HG03139 (cell line): Measurements from ENCODE around the gene SPRED3.

Experiments
- ATAC-seq: cut with Tn5 transposase; IDR thresholded peaks from one replicate; pipeline ENCODE4 v1.9.1; 2021; ENCODE audit not compliant: unreplicated experiment

The SPRED3 gene

GRCh38 chr19:38371081-38371480 is 17.4 kb upstream of the SPRED3 start:
- no peak for ATAC-seq

DNA sequence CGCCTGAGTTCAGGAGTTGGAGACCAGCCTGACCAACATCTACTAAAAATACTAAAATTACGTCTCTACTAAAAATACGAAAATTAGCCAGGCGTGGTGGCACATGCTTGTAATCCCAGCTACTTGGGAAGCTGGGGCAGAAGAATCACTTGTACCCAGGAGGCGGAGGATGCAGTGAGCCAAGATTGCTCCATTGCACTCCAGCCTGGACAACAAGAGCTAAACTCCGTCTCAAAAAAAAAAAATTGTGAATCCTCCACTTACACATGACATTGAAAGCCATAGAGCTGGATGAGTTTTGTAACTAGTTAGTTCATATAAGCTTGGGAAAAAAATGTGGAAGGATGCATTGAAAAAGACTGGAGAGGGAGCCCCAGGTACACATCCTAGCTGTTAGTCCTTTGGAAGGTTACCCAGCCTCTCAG is 14.6 kb upstream of the SPRED3 start:
- no peak for ATAC-seq

DNA sequence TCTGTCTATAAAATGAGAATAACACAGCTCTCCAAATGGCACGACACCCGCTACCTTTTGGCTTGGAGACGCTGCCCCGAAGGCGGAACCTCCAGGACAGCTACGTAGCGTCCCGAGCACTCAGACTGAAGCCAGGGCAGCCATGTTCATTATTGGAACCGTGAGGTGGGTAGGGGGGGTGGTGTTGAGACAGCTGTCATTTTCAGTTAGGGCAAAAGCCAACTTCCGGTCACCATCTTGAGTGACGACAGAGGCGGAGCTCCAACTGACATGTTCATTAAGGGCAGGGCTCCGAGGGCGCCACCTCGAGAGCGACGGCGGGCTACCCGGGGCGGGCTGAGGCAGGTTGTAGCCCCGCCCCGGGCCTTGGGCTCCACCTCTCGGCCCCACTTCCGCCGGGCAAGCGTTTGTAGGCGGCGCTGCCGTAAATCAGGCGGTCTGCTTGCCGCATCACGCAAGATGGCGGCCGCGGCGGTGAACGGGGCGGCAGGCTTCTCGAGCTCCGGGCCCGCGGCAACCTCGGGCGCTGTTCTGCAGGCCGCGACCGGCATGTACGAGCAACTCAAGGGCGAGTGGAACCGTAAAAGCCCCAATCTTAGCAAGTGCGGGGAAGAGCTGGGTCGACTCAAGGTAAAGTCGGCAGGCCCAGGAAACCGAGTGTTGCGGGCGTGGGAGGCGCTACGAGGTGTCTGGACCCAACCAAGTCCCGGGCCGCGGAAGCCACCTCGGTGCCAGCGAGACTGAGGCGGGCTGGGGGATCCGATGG is 14.0 kb upstream of the SPRED3 start, which contains the start of gene PSMD8:
TSS of gene PSMD8 (plus strand) at position 240 of the 766 bp plus-strand sequence. CDS start at position 271, 31 bp downstream.
- ATAC-seq: peak; percentile 89

DNA sequence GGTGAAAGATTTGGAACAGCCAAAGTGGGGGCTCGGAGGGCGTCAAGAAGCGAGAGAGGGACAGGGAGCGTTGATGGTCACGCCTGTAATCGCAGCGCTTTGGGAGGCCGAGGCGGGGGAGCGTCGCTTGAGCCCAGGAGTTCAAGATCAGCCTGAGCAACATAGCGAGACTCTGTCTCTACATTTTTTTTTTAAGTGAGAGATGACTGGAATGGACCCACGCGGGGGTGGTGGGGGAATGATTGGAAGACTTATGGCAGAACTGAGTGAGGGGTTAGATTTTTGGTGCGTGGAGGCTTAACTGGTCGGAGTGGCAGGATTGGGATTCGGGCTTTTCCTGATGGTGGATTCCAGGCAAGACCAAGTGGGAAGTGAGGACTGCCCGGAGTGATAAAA is 13.4 kb upstream of the SPRED3 start:
- ATAC-seq: no peak

DNA sequence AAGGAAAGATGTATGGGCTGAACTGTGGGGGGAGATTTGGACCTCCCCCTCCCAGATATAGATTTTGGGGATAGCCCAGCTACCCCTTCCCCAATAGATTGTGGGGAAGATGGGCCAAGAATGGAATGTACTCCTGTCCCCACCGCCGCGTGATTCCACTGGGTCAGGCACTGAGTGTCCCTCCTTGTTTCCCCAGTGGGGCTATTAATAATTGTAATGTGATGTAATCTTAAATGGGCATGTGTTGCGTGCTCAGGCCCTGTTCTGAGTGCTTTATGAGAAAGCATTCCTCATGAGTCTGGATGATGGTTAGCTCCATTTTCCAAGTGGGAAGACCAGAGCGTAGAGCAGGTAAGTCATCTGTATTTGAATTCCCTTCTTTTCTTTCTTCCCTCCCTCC is 12.7 kb upstream of the SPRED3 start:
- no peak for ATAC-seq

DNA sequence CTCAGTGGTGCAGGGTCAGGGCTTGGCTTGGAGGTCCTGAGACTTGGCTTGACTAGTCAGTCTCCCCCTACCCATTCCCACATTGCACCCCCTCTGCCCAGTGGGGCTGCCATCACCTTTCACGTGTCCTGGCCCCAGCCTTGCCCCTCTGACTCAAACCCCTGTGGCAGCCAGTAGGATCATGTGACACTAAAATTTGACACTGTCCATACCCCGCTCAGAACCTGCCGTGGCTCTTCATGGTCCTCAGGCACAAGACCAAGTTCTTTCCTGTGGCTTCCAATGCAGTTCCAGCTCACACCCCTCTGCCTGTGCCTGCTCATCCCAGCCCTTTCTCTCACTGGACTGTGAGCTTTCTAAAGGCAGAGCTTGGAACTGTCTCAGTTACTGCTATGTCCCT is 11.9 kb upstream of the SPRED3 start:
- no peak for ATAC-seq

DNA sequence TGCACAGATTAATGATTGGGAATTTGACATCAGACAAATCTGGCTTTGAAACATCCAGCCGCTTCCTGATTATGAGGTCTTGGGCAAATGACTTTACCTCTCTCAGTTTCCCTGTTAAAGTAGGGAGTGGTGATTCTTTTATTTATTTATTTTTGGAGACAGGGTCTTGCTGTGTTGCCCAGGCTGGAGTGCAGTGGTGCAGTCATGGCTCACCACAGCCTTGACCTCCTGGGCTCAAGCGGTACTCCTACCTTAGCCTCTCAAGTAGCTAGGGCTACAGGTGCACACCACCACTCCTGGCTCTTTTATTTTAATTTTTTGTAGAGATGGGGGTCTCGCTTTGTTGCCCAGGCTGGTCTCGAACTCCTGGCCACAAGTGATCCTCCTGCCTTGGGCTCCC is 11.4 kb upstream of the SPRED3 start:
- no peak for ATAC-seq

DNA sequence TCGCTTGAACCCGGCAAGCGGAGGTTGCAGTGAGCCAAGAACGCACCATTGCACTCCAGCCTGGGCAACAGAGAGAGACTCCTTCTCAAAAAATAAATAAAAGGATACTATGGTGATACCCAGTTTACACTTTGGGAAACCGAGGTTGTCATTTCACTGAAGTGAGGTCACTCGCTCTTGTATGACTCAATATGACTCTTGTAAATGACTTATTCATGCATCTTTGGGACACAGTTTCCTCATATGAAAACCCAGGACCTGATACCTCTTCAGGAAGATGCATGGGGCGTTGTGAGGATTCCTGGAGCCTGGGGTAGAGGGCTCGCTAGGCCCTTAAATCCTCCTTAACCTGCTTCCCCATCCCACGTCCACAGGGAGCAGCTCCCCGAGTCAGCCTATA is 9.6 kb upstream of the SPRED3 start:
- no peak for ATAC-seq

GRCh38 chr19:38381138-38381537 is 7.4 kb upstream of the SPRED3 start:
- ATAC-seq: no peak

DNA sequence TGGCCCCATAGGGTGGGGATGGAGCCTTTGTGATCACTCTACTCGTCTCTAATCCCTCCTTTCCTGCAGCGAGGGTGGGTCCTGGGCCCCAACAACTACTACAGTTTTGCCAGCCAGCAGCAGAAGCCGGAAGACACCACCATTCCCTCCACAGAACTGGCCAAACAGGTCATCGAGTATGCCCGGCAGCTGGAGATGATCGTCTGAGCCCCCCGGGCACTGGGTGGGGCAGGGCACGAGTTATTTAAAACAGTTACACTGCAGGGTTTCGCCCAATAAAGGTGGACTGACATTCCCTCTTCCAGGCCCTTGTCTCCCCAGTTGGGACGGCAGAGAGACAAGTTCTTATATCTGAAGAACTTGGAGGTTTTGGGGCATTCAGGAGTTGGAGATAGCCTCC is 5.3 kb upstream of the SPRED3 start:
- no peak for ATAC-seq

GRCh38 chr19:38383743-38384142 is 4.8 kb upstream of the SPRED3 start:
- no peak for ATAC-seq

DNA sequence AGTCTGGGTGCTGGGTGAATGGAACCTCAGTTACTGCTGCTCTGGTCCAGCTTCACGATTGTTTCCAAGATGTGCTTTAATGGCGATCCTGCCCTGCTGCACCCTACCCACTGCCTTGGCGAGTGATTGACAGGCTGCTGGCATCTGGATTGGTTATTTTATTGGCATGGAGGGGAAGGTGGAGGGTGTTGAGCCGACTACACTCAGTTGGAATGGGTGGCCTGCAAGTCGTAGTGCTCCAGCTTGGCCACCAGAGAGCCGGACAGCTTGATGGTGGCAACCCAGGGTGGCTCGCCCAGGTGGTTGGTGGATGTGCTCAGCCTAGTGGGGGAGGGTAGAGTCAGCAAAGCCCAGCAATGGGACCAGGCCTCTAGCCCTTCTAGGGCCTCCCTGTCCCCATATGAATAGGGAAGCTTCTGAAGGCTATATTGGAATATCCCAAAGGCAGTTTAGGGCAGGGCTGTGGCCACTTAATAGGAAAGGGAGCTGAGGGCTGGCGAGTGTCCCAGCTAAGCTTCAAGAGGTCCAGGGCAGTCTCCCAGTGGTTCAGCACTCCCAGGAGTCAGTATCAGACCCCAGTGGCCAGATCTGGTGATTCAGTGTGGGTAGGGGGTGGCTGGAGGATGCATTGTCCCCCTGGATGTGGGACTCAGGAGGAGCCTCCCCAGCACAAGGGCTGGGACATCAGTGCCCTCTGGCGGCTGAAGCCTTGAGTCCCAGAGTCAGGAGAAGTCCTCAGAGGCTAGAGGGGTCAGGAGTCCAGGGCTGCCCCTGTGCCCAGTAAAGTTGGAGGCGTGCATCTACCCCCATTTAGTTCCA is 4.1 kb upstream of the SPRED3 start:
- no peak for ATAC-seq

DNA sequence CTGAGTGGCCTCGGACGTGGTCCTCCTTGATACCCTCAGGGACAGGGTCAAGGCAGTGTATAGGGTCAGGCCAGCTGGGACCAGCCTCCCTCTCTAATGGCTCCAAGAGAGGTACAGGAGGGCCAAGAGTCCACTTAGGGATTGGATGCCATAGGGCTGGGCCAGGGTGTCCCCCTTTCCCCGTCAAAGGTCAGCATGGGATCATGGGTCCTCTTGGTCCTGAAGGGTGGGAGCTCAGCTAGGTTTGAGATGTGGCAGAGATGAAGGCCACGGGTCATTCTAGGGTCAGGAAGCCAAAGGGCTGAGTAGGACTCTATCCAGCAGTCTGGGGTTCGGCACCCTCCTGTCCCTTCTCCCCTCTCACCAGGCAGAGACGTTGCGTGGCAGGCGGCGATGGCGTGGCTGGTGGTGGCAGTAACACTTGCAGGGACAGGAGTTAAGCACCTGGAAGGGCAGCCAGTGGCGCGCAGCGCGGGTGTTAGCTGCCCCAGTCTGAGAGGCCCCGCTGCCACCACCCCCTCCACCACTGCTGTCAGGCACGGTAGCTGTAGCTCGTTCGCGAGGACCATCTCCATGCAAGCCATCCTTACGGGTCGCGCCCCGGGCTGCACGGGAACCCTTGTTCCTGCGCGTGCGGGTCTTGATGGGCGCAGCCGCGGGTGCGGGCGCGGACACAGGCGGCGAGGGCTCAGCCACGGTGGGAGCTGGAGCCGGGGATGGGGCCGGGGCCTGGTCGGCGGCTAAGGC is 3.3 kb upstream of the SPRED3 start:
- no peak for ATAC-seq

- no peak for ATAC-seq
Measured at GRCh38 chr19:38385804-38386257, 2.7 kb upstream of the SPRED3 start.

- no peak for ATAC-seq
Measured at GRCh38 chr19:38386300-38386970, 2.1 kb upstream of the SPRED3 start.

GRCh38 chr19:38386971-38387549 is 1.4 kb upstream of the SPRED3 start:
- ATAC-seq: no peak

DNA sequence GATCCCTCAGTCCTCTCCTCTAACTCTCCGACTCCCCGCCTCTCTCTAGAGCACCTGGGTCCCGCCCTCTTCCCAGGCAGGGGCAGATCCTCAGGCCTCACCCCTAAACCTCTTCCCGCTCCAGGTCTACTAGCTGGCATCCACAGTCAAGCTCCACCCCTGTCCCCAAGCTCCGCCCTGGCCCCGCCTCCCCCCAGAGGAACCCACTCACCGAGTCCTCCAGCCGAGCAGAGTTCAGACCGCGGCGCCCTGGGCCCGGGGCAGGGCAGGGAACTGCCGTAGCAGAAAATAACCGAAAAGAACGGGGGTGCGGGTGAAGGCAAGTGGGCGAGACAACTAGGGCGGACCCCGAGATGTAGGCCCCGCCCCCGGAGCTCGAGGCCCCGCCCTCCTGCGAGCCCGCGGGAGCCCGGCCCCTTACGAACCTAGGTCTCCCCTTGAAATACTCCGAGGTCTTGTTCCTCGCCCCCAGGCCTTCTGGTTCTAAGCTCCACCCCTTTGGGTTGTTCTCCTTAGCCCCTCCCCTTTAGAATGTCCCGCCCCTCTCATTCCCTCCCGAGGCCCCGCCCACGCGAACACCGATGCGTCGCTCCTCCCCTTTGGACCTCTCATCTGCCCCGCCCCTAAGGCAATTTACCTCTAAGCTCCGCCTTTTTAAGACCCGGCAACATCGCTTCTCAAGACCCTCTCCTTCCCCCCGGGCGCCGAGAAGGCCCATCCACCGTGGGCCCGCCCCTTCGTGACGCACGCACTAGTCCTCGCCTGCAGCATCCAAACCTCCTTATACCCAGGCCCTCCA is 748 bp upstream of the SPRED3 start, which contains the start of gene GGN:
TSS of gene GGN (minus strand) at position 485 of the 799 bp plus-strand sequence. CDS start 773 bp downstream, outside the sequence.
- ATAC-seq: no peak

DNA sequence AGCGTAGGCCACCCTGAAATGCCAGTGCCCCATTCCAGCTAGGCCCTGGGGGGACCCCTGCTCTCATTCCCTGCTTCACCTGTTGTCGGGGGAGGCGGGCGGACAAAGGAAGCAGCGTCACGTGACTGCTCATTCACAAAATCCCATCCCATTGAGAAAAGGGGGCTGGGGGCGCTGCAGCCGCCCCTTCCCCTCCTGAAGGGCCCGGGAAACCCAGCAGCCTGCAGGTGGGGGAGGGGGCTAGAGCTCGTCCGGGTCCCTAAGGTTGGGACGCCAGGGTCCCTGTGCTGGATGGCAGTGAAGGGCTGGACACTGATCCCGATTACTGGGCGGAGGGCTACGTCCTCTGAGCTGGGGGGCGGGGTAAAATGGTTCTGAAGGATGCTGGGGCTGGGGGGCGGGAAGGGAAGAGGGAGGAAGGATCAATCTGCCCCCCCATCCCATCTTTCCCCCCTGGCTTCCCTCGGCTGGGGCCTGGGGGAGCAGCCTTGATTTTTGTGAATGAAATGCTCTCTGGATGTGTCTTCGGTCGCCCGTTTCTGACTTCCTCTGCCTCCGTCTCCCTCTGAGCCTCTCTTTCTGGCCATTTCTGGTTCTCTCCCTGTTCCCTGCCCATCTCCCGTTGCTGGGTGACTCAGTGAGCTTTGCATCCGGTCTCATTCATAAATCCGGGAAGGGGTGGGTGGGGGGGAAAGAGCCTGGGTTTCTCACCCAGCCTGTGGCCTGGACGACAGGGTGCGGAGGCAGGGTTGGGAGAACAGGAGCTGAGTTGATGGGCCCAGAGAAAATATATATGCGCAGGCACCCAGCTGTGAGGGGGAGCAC is 816 bp downstream of the SPRED3 start:
- ATAC-seq: no peak
